G401.6 (cell line): ENCODE data around the gene BMF.

Experiments
- FAIRE-seq: peaks from 2 replicates; lab custom pipeline; 2012; peaks lifted over from hg19 to GRCh38; lab: Jason Lieb, UNC

Gene BMF

DNA sequence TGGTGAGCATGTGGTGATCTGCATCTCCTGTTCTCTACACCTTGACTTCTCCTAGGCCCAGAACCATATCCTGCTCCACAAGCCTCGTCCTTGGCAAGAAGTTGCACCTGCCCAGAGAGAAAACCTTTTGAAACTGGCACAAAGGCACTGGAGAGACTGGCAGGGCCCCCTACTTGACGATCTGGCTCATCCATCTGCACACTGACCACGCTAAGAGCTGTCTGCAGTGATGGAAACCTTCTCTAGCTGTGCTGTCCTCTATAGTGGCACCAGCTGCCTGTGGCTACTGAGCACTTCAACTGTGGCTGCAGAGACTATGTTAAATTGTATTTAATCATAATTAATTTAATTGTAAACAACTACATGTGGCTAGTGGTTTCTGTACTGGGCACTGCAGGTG is 43.5 kb downstream of the BMF start:
- no peak for FAIRE-seq

DNA sequence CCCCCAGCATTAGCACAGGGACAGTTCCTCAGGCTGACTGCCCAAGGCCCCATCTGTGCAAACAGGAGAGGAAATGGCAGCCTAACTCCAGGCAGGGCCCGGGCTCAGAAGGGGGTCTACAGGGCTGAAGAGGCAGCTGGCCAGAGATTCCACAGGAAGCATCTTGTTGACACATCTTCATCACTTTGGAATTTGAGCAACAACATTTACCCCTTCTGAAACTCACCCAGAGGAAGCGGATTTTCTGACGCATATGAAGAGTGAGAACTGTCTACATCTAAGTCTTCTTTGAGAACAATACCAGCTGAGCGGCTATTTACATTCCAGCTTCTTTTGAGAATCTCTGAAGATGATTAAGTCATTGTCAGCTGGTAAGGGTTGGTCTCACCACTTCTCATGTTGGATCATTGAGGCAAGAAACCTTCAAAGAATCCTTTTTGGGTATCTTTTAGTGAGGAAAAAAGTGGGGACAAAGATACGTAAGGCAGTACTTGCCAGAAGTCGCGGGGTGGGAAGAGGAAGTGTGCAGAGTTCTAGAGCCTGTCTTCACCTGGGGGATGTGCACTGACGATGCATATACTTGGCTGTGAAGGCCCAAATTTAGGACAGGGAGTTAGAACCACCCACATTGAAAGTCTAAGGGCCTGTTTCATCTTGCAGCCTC is 44.3 kb downstream of the BMF start:
- no peak for FAIRE-seq

DNA sequence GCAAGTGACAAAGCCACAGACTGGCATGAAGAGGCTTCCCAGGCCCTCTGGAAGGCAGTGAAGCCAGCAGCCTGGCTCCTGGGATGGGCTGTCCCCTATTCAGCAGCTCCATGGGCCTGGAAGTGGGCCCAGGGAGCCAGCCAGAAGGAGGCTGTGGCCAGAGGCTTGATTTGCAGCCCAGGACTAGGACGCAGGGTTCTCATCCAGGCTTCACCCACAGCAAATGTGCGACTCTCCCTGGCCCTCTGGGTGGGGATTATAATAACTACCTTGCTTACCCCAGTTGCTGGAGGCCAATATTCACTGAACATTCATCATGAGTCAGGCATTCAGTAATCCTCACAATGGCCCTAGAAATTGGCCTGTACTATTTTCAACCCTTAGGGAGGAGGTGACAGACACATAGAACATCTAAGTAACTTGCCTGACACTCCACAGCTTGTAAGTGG is 45.1 kb downstream of the BMF start:
- no peak for FAIRE-seq

DNA sequence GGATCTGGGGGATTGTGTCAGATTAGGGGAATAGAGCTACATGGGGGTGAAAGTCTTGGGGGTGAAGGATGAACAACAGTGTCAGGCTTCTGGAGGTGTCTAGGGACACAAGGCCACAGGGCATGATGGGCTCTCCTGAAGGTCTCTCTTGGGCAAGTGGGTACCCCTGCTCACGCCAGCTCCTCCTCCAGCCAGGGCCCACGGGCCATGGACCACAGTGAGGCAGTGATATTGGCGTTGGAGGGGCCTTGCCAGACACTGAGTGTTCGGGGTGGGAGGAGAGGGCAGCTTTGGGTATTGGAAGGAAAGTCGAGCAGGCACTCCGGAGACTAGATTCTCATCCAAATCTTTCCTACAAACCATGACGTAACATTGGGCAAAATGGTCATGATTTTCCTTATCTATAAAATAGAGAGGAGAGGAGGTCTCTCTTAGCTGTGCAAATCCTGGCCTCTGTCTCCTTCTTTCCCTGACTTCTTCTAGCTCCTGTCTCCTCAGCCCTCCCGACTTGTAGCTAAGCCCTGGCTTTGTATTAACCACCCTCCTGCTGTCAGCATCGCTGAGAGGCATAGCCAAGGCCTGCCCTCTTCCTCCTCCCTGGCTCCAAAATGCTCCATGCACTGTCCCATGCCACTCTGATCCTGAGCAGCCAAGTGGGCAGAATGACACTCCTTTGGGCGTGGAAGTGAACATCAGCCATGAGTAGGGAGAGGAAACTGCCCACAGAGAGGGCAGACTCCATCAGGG is 45.7 kb downstream of the BMF start:
- FAIRE-seq = no peak

DNA sequence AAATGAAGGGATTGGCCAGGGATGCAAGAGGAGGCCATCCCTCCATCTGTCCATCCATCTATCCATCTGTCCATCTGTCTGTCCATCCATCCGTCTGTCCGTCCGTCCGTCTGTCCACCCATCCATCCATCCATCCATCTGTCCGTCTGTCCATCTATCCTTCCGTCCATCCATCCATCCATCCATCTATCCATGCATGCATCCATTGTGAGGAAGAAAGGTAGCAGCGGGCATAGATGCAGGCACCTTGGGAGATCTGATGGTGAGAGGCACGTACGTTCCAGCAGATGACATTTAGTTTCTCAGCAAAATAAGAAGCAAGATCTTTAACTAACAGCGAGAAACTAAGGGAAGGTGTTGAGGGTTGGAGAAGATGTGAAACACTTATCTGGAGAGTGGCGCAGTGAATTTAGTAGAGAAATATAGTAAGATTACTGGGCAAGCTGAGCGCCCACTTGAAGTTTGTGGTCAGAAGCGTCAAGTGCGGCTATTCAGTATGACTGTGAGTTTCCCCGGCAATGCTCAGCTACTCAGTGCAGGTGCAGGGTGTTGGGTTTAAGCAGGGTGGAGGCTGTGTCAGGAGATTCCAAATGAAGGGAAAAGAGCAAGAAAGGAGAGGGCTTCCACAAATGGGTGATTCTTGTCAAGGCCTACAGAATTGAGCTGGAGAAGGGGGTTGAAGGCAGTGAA is 47.3 kb downstream of the BMF start:
- FAIRE-seq = no peak

DNA sequence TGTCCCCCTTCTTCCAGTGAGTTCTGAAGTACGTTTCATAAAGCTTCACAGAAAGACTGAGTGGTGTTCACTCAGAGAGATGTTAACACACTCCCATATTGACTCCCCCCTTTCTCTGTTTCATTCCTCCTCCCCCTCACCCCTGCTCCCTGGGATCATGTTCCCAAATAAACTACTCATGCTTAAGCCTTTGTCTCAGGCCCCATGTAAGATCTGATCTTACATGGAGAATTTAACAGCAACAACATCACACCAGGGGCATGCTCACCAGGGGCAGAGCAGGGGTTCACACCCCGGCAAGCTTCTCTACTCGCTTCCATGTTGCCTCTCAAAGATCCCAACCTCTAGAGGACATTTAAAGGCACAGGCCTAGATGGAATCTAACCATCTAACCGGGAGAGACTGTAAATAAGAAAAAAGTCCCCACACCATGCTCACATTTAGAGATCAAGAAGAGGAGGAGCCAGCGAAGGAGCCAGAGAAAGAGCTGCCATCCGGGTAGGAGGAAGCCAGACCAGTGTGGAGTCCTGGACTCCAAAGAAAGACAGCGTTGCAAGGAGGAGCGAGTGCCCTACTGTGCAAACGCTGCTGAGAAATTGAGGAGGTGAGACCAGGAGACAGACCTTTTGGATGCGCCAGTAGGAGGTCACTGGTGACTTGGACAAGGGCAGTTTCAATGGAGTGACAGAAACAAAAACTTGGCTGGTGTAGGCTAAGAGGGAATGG is 48.3 kb downstream of the BMF start:
- no peak for FAIRE-seq

DNA sequence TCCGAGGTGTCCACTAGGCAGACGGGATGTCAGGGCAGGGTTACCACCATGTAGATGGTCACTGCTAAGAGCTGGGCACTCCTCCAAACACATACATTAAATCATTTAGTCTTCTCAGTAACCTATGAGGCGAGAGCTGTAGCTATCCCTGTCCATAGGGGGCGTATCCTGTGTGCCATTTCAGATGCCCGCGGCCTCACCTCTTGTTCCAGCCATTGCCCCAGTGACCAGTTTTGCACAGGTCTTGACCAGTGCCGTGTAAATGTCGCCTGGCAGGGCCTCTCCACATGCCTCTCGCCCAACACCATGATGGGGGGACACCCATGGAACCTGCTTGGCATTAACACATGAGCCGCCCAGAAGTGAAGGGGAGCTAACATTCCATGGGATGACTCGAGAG is 48.9 kb downstream of the BMF start:
- FAIRE-seq = no peak

DNA sequence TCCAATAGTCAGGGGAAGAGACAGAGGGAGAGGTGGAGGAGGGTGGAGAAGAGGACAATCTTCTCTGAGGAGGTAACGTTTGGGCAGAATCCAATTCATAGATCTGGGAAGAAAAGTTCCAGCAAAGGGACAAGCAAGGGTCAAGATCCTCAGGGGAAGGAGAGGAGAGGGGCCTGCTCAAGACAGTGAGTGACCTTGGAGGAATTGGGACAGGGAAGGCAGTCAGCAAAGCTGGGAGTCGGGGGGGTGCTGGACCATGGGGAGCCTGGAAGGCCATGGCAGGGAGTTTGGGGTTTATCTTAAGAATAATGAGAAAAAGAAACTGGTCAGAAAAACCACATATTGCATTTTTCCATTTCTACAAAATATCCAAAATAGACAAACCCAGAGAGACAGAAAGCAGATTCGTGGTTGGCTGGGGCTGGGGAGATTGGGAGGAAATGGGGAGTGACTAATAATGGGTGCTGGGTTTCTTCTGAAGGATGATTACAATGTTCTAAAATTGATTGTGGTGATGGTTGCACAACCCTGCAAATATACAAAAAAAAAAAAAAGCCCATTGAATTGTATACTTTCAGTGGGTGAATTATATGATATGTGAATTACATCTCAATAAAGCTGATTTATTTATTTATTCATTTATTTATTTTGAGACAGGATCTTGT is 50.1 kb downstream of the BMF start:
- no peak for FAIRE-seq

DNA sequence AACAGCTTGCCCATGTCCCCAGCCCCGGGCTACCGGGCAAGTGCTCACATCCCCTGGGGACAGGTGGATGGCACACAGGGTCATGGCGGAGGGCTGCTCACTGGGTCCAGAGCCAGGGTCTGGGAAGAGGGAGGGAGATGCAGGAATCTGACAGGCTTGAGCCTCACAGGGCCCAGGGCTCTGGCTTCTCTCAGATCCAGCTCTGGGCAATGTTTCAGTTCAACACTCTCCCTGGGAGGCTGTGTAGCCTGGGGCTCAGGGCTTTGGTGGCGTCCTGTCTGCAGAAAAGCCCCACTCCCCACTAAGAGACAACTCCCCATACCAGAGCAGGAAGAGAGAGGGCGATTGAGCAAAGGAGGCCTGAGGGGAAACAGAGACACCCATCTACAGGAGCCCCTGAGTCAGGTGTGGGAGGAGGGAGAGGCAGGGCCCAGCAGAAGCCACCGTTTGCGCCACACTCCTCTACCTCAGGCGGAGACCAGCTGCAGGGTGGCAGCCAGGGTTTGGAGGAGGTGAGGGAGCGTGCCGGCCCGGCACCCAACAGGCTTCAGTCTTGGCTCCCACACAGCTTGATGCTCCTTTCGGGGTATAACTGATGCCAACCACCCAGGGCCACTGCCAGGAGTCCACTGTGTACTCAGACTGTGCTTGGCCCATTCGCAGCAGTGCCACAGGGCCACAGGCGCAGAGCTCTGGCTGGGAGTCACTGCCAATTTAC is 52.9 kb downstream of the BMF start:
- FAIRE-seq = no peak

DNA sequence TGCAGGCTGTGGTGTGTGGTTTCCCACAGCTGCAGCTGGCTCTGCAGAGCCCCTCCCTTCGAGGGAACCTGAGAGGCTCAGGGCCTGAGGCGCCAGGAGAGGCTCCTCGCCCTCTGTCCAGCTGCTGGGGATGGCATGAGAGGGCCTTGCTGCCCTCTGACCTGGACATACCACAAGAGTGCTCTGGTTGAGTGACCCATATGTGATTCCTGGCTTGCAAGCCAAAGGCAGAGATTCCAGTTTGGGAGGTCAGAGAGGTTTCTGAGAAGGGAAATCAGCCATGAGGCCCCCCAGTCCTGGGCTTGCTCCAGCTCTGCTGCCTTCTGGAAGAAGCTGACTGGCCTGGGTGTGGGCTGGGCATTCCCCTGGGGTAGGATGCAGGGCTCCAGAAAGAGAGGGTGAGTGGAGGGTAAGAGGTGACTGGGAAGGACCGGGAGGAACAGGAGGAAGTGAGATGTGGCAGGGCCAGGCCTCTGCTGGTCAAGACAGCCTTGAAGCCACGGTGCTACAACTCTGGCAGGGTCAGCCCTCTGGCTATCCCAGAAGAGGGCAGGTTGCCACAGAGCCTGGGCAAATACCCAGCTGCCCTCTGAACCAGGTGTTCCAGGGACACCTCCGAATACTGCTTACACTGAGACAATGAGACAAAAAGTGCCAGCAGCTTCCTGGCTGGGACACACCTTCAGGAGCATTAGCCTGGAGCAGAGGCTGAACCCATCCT is 53.7 kb downstream of the BMF start:
- FAIRE-seq = no peak

DNA sequence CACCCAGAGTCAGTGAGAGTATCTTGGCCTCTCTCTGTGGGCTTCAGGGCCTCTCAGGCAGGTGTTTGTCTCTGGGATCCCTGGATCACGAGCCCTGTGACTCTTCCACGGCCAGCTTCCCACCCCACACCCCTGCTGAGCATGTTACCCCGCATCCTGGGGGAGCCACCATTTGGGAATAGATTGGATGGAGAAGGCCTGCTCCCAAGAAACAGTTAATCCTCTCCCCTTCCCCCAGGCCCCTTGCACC is 54.1 kb downstream of the BMF start:
- FAIRE-seq = no peak

DNA sequence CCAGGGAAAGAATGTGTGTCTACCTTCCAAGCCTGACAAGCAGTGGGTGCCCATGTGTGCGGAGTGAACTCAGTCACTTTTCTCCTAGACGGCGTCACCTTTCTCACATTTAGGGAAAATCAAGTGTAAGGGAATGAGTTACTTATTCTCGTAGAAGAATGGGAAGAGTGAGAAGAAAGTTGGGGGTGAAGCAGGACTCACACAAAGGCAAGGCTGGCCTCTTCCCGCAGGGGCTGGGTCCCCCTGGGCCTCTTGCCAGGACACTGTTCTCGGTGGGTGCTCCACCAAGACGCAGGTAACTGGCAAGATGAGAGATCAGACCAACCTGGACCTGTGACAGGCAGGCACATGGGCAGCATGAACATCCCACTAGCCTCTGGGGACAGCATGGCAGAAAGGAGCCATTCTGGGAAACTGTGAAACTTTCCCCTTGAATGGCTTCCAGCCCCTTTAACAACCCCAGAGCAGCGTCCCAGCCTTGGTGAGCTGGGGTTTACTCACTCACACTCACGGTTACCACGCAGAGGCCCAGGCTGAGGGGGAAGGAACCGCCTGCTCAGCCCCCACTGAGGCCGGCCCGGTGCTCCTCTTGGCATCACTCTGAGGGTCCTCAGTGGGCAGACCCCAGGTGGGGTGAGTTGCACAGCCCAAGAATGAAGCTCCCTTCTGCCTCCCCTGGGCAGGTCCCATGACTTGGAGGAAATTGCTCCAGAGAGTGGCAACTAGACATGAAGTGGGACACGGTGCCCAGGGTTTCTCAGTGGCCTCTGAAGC is 54.7 kb downstream of the BMF start:
- FAIRE-seq = no peak

DNA sequence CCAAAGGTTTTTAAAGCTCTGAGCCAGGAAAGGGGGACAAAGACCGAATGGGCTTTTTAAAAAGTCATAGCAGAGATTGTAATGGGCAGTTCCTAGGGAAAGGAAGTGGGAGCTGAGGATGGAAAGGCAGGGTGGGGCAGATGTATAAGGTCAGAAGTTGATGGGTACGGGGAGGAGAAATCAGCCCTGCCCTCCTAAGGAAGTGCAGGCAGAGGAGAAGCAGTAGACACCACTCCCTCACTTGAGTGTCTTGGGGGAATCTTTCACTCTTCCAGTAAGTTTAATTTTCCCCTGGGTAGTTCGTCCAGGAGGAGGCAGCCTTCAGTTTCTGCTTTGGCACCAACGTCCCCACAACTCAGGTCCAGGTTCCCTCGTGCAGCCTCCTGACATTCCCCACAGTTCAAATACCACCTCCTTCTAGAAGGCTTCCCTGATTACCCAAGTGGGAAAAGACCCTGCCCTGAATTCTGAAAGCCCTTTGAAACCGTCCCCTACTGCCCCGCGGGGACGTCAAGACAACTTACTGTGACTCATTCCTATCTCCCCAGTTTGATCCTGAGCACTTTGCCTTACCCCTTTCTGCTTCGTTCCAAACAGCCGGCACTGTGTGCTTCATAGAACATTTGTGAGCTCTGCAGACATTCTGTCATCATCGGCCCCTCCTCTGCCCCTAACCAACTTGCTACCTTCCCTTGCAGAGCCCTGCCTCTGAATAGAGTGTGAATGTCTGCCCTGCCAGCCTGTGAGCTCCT is 55.4 kb downstream of the BMF start:
- FAIRE-seq = no peak

DNA sequence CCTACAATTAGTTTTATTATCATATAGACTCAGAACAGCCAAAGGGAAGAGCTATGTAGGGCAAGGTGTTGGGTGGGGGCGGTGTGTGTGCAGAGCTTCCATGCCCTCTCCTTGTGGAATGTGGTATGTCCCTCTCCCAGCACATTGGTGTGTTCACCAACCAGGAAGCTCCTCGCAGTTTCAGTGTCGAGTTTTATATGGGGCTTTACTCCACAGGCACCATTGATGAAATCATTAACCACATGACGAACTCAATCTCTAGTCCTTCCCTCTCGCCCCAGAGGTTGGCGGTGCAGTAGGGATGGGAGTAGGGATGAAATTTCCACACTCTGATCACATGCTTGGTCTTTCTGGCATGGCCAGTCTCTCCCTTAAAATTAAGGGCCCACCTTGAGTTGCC is 56.1 kb downstream of the BMF start:
- FAIRE-seq = no peak

DNA sequence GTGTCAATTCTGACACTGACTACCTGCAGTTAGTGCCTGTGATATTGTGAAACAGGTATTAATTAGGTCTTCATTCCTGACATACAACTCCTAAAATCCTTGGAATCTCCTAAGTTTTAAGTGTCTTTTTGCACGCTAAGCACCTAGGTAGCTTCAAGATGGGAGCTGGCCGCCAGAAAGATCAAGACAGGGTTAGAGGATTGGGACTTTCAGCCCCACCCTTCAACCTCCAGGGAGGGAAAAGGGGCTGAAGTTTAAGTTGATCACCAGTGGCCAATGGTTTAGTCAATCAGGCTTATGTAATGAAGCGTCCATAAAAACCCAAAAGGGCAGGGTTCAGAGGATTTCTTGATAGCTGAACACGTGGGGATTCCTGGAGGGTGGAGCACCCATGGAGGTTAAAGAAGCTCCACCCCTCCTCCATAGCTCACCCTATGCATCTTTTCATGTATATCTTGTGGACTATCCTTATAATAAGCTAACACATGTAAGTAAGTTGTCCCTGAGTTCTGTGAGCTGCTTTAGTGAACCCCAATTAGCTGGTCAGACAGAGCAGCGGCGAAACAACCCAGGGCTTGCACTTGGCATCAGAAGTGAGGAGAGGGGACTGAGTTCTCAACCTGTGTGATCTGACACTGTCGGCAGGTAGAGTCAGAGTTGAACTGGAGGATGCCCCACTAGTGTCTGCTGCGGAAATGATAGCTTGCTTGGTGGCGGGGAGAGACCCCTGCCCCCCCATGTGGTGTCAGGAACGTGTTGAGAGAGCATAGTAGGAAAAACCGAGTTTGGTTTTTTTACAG is 56.9 kb downstream of the BMF start:
- FAIRE-seq = no peak

DNA sequence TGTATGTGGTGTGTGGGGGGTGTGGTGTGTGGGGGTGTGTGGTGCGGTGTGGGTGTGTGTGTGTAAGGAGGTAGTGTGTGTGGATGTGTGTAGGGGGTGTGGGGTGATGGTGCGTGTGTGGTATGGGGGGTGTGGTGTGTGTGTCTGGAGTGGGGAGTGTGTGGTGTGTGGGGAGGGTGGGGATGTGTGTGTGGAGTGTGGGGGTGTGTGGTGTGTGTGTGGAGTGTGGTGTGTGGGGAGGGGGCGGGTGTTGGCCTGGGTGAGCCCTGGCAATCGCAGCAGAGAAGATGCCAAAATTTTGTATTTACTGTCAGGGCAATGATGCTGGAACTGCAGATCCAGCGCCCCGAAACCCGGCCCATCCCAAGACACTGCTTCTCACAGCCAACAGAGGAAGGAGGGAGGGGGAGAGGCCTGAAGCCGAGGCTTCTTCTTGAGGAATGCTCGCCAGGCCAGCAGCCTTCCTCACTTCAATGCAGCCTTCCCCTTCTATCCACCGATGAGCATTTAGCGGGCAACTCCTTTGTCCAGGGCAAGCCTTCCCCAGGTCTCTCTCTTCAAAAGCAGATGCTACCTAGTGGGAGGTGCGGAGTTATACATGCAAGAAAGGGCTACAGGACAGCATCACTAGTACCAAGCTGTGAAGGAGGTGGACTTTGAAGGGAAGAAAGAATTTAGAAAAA is 57.8 kb downstream of the BMF start:
- FAIRE-seq = no peak

DNA sequence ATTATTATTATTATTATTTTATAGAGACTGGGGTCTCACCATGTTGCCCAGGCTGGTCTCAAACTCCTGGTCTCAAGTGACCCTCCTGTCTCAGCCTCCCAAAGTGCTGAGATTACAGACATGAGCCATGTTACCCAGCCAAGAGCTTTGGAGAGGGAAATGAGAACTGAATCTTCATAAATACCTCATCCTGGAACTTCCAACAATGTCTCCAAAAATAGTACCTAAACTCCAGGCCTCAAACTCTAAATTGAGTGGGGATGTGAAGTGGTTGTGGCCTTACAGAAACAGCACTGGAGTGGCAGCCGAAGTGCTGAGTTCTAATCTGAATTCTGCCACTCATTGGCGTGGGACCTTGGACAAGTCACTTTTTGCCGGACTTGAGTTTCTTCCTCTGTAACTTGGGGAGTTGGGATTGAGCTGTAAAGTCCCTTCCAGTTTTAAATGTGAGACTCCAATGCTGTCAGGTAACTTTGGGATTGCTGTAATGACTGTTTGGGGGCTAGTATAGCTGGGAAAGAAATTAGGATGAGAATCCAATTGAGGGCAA is 59.7 kb downstream of the BMF start:
- FAIRE-seq = no peak

DNA sequence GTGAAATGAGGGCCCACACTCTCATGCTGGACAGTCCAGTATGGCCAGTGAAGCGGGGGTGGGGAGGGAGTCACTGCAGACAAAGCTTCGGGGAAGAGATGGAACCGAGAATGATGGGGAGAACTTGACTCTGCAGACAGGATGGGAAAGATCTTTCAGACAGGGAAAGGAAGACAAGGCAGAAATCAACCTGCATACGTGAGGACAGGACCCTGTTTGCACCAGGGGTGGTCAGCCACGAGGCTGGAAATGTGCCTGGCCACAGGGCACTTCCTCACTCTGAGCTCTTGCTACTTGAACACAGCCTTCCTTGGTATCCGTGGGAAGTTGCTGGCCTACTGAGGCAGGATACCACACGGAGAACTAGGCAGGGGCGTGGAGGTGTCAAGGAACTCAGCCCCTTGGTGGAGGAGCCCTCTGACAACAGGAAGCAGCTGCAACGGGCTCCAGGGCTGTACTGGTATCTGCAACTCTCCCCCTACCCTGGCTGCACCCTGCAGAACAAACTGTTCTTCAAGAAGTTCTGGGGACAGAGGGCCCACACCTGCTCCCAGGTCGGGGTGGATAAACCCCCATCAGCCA is 60.4 kb downstream of the BMF start:
- no peak for FAIRE-seq
